GM13976 (cell line): ENCODE results near the gene PDIA6.

Experiments
- DNase-seq: peaks from one replicate; pipeline ENCODE4 v3.0.0; 2012; ENCODE audit warnings: low spot score
- in situ Hi-C: fragments of 300-500 bp; cut with MboI; formaldehyde crosslinking; loops from one replicate; pipeline ENCODE4 v1.12.0; 2022; ENCODE audit warnings: low sequenced_read_pairs, mixed read lengths, inconsistent platforms; ENCODE audit not compliant: unreplicated experiment
- TF ChIP-seq, protein P1 (sequence below): IDR thresholded peaks from 2 replicates; pipeline ENCODE4 v1.5.1; 2012; ENCODE audit warnings: borderline replicate concordance, mild to moderate bottlenecking; ENCODE audit not compliant: insufficient read depth; ENCODE audit errors: extremely low read depth, missing control alignments, control extremely low read depth

PDIA6 gene

DNA sequence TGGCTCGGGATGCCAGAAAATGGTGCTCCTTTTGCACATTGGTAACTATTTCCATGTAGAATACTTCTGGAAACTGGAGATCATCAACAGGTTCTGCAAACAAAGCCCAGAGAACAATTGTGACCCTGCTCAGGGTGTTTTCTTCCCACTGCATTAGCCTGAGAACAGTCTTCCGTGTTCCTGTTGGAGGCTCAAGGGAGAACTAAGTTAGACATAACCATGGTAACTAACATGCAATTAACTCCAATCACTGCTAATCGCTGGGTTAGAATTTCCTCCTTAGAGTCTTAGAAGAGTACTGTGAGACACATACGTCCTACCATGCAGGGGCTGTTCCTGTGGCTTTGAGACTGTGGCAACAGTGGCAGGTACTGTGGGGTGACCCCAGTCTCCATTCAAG, 36.0 kb upstream of the PDIA6 start:
- no peak for DNase-seq
- in situ Hi-C loops, result loop anchor here (25.0 kb wide), 1 partner anchor 739 kb away; no protein-coding TSS in a partner anchor
- TF ChIP-seq, protein P1, sequence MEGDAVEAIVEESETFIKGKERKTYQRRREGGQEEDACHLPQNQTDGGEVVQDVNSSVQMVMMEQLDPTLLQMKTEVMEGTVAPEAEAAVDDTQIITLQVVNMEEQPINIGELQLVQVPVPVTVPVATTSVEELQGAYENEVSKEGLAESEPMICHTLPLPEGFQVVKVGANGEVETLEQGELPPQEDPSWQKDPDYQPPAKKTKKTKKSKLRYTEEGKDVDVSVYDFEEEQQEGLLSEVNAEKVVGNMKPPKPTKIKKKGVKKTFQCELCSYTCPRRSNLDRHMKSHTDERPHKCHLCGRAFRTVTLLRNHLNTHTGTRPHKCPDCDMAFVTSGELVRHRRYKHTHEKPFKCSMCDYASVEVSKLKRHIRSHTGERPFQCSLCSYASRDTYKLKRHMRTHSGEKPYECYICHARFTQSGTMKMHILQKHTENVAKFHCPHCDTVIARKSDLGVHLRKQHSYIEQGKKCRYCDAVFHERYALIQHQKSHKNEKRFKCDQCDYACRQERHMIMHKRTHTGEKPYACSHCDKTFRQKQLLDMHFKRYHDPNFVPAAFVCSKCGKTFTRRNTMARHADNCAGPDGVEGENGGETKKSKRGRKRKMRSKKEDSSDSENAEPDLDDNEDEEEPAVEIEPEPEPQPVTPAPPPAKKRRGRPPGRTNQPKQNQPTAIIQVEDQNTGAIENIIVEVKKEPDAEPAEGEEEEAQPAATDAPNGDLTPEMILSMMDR, result no peak

DNA sequence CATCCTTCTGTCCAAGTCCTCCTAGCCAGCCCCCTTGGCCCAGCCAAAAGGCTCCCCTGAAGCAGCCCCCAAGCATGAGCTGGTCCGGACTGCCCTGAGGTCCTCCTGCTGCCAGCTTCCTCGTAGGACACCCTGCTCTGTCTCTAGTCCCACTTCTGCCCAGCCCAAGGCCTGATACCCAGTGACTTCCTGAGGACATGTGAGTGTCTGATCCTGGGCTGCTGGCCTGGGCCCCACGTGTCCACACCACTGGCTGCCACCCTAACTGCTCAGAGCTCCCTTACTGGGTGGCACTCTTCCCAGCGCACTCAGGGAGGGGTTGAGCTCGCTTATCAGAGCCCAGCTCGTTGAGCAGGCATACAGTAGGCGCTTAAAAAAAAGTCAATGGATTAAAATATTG, 34.4 kb upstream of the PDIA6 start:
- TF ChIP-seq, protein P1, result no peak
- no peak for DNase-seq
- in situ Hi-C loops, result loop anchor here (25.0 kb wide), 1 partner anchor 740 kb away; no protein-coding TSS in a partner anchor

DNA sequence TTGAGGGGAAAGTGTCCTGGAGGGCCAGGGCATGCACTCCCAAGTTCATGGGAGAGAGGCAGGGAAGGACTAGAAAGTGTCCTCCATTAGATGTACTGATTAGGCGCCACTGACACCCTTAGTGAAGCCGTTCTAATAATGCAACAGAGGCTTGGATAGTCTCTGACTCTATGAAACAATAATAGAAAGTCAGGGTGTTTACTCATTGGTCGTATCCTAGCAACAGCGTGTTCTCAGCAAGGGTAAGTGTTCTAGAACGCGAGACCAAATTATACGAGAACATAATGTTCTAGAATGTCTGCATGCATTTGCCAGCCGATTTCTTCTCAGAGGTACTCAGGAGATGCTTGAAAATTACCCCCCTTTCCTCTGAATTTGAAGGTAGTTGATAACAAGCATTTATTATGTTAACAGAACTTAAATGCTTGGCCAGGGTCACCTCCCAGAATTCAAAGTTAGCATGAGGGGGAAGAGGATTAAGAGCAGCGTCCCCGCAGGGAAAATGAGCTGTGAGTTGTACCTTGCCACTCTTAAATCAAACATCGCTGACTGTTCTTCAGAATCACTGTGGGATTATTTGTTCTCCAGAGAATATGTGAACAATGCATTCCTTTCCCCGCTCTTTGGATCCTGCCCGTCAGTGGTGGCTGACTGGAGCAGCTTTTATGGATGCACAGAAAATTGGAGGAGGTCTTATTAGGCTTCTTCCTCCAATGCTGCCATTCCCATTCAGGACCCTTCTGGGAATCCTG, 33.7 kb upstream of the PDIA6 start:
- TF ChIP-seq, protein P1, result no peak
- no peak for DNase-seq
- in situ Hi-C loops, result loop anchor here (25.0 kb wide), 1 partner anchor 741 kb away; no protein-coding TSS in a partner anchor

DNA sequence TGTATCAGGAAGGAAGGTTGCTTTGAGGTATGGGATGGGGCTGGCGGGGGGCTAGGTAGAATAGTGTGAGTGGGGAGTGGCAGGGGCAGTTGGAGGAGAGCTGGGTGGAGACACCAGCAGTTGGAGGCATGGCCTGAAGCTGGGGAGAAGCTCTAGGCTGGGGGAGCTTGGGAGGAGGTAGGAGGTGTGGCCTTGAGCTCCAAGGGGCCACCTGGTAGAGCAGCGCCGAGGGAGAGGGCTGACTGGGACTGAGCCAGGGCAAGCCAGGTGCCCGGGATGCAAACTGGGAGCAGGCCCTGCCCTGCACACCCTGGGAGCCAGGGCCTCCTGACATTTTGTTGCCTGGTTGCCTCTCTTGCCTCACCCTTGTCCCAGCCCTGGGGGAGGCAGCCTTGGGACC, 33.1 kb upstream of the PDIA6 start:
- in situ Hi-C loops, result loop anchor here (25.0 kb wide), 1 partner anchor 742 kb away; no protein-coding TSS in a partner anchor
- no peak for DNase-seq
- TF ChIP-seq, protein P1, result no peak

DNA sequence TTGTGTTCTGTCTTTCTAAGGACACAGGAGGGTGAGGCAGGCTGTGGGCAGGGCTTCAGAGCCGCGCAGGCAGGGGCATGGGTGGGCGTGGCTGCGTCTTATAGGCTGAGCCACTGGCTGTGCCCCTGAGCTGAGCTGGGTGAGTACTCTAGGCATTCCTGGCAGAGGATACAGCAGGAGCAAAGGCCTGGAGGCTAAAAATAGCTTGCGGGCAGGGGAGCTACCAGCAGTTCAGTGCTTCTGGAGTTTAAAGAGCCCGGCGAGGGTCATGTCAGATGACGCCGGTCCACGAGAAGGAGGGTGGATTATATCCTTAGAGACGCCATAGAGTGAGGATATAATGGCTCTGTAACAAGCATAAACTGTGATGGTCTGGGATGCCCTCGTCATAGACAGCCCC, 31.5 kb upstream of the PDIA6 start:
- no peak for DNase-seq
- TF ChIP-seq, protein P1, result no peak
- in situ Hi-C loops, result loop anchor here (25.0 kb wide), 1 partner anchor 743 kb away; no protein-coding TSS in a partner anchor

DNA sequence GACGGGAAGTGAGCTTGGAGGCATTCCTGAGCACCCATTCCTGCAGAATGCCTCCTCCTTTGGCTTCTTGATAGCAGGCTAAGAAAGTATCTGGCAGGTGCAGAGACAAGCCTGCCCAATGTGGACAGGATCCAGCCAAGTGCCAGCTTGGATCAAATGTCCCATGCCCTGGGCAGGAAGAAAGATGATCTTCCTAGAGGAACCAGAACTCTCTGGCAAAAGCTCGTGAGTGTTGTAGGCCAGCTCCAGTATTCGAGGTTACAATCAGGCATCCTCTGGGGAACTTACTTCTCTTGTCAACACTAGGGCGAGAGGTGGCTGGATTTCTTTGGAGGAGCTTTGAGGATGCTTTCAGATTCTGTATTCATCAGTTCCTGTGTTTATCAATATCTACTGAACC, 29.9 kb upstream of the PDIA6 start:
- DNase-seq, result no peak
- TF ChIP-seq, protein P1, result no peak
- in situ Hi-C loops, result loop anchor here (25.0 kb wide), 1 partner anchor 745 kb away; no protein-coding TSS in a partner anchor
